Measurements from ENCODE around the gene RPL18. TPM values are rescaled to one million over a fixed set of nuclear protein-coding genes. Genes with fewer than 3 reads are reported as not detected.
A peak's percentile ranks its signal among the peaks of the same experiment; 100 is the strongest.
"Not testable (repeated sequence)": the region's sequence is repeated elsewhere in the genome, so short reads cannot be mapped to it uniquely, and the experiment has no call there.

Gene RPL18
- total and polyA plus RNA-seq, 5 donors, result 606 to 965 (median 705) TPM

DNA sequence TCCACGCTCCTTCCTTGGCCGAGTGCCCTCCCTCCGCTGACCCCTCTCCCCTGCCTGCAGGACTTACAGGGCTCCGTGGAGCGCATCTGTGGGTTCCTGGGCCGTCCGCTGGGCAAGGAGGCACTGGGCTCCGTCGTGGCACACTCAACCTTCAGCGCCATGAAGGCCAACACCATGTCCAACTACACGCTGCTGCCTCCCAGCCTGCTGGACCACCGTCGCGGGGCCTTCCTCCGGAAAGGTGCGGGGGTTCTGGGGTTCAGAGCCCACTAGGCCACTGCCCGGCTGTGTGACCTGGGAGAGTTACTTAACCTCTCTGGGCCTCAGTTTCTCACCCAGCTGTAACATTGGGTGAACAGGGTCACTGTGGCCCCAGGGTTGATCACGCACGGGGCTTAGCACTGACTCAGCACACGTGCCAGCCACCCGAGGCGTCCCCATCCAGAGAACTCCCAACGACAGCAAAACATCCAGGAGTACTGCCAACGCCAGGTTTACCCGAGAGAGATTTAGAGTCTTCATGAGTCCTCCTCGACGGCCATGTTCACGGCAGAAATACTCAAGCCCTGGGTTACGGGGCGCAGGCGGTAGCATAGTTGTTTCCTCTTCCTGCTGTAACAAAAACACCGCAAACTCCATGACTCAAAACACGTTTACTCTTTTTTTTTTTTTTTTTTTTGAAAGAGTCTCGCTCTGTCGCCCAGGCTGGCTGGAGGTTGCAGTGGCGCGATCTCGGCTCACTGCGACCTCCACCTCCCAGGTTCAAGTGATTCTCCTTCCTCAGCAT lies 22.1 kb downstream of the RPL18 start:
- H3K4me3 ChIP-seq (ENCODE audit: low read length), result no peak overlapping the region
- WGBS, result 81% methylated on average over 39 of the region's 39 CpGs
- ATAC-seq, result no peak

DNA sequence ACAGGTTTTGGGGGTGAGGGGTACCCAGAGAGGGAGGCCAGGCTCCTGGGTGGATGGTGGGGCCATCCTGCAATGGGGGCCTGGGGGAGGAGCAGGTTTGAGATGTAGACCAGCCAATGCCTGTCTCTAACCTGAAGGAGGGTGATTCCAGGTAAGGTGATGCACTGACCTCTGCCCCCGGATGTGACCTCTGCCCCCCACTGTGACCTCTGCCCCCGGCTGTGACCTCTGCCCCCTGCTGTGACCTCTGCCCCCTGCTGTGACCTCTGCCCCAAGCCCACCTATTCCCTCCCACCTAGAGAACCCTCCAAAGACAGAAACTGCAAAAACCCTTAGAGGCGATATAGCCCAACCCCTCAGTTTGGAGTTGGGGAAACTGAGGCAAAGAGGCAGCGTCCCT lies 22.7 kb downstream of the RPL18 start:
- Histone ChIP-seq H3K9me3 (ENCODE audit: control insufficient read depth, low read length) (no peaks in the 10 kb centered on the region), H3K4me3 (ENCODE audit: low read length) (no peak overlapping the region), H3K4me1 (ENCODE audit: control insufficient read depth, insufficient read depth, low read length) (no peaks in the 10 kb centered on the region), H3K27ac (ENCODE audit: low read length) (no peak overlapping the region), H3K27me3 (ENCODE audit: control insufficient read depth, insufficient read depth) (no peaks in the 10 kb centered on the region)
- WGBS, result 77% methylated on average over 4 of the region's 4 CpGs
- intact Hi-C loops (cut with DNase I), result no loop called here
- DNase-seq (no peak), ATAC-seq (no peak)

More for the DNA sequence above, 22.1 kb downstream of the RPL18 start:
- no peak overlapping the region for H3K27ac ChIP-seq (ENCODE audit: low read length)
- intact Hi-C loops (cut with DNase I), result no loop called here
- H3K9me3 ChIP-seq (ENCODE audit: control insufficient read depth, low read length), result no peaks in the 10 kb centered on the region
- no peak for DNase-seq
- no peaks in the 10 kb centered on the region for H3K4me1 ChIP-seq (ENCODE audit: control insufficient read depth, insufficient read depth, low read length)
- no peaks in the 10 kb centered on the region for H3K27me3 ChIP-seq (ENCODE audit: control insufficient read depth, insufficient read depth)

DNA sequence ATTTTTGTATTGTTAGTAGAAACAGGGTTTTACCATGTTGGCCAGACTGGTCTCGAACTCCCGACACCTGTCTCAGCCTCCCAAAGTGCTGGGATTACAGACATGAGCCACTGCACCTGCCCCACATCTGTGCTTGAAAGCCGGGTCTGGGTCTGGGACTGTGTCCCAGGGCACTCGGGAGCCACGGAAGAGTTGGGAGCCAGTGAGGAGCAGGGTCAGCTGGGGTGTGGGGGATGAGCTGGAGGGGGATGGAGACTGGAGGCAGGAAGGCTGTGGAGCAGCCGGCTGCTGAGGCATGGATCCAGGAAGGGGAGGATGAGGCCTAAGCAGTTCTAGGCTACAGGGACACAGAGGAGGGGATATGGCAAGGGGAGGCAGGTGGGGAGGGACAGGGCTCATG lies 23.1 kb downstream of the RPL18 start:
- H3K4me3 ChIP-seq (ENCODE audit: low read length), result no peak overlapping the region
- H3K4me1 ChIP-seq (ENCODE audit: control insufficient read depth, insufficient read depth, low read length), result no peaks in the 10 kb centered on the region
- 68% methylated on average over 6 of the region's 6 CpGs for WGBS
- ATAC-seq, result no peak
- no peaks in the 10 kb centered on the region for H3K9me3 ChIP-seq (ENCODE audit: control insufficient read depth, low read length)
- DNase-seq, result no peak
- no peaks in the 10 kb centered on the region for H3K27me3 ChIP-seq (ENCODE audit: control insufficient read depth, insufficient read depth)
- no peak overlapping the region for H3K27ac ChIP-seq (ENCODE audit: low read length)
- intact Hi-C loops (cut with DNase I), result no loop called here

DNA sequence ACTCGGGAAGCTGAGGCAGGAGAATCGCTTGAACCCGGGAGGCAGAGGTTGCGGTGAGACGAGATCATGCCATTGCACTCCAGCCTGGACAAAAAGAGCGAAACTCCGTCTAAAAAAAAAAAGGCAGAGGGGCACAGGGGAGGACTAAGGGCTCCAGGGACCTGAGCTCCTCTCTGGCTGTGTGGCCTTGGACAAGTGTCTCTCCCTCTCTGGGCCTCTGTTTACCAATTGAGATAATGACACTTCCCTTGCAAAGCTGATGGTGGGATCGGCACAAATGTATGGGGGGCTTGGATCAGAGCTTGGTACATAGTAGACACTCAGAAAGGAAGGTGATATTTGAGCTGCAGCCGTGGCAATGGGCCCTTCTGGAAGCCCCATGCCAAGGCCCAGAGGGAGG lies 23.8 kb downstream of the RPL18 start:
- Histone ChIP-seq H3K27me3 (ENCODE audit: control insufficient read depth, insufficient read depth) (no peaks in the 10 kb centered on the region), H3K27ac (ENCODE audit: low read length) (no peak overlapping the region), H3K4me1 (ENCODE audit: control insufficient read depth, insufficient read depth, low read length) (no peaks in the 10 kb centered on the region), H3K9me3 (ENCODE audit: control insufficient read depth, low read length) (no peaks in the 10 kb centered on the region), H3K4me3 (ENCODE audit: low read length) (no peak overlapping the region)
- intact Hi-C loops (cut with DNase I), result no loop called here
- ATAC-seq (no peak), DNase-seq (no peak)
- WGBS, result 86% methylated on average over 9 of the region's 9 CpGs

DNA sequence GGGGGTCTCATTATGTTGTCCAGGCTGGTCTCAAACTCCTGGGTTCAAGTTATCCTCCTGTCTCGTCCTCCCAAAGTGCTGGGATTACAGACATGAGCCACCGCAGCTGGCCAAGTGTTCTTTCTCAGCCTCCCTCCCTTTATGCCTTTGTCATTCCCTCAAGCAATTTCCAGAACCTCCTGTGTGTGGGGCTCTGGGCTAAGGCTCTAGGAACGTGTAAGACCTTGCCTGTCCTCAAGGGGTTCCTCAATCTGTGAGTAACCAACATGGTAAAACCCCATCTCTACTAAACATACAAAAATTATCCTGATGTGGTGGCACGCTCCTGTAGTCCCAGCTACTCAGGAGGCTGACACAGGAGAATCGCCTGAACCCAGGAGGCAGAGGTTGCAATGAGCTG lies 28.0 kb downstream of the RPL18 start:
- no peak for ATAC-seq

DNA sequence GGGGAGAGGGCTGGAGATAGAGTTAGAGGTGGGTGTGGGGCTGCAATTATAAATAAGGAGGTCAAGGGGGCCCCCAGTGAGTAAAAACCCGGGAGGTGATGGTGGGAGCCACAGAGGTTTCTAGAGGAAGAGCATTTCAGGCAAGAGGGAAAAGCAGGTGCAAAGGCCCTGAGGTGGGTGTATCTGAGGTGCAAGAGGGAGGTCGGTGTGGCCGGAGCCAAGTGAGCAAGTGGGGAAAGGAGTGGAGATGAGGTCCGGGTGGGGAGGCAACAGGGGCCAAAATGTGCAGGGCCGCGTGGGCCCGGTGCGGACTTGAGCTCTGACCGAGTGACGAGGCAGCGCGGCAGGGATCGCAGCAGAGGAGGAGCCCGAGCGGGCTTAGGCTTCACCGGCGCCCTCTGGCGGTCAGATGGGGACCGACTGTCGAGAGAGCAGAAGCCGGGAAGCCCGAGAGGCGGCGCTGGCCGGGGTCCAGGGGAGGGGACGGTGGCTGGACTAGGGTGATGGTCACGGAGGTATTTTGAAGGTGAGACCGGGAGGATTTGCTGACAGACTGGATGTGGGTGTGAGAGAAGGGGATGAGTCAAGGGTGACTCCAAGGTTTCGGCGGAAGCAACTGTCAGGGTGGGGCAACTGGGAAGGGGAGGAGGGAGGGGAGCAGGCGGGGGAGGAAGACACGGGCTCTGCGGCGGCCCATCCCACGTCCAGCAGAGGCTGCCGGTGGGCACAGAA lies 30.1 kb downstream of the RPL18 start:
- intact Hi-C loops (cut with DNase I), result loop anchor here in 3 of 4 donors (5.0 to 10.0 kb wide), 4 partner anchors 87 to 274 kb away; no protein-coding TSS in a partner anchor
- WGBS, result 5% methylated on average over 36 of the region's 36 CpGs
- Histone ChIP-seq H3K4me3 (ENCODE audit: low read length) (peak overlapping the region; percentile 23), H3K9me3 (ENCODE audit: control insufficient read depth, low read length) (no peaks in the 10 kb centered on the region), H3K4me1 (ENCODE audit: control insufficient read depth, insufficient read depth, low read length) (no peaks in the 10 kb centered on the region), H3K27me3 (ENCODE audit: control insufficient read depth, insufficient read depth) (no peaks in the 10 kb centered on the region), H3K27ac (ENCODE audit: low read length) (no peak overlapping the region)
- DNase-seq (peak; percentile 94 to 98 (median 98)), ATAC-seq (peak; percentile 88 to 89)

More for the DNA sequence above, 28.0 kb downstream of the RPL18 start:
- no peak for DNase-seq
- Histone ChIP-seq H3K27me3 (ENCODE audit: control insufficient read depth, insufficient read depth) (no peaks in the 10 kb centered on the region), H3K9me3 (ENCODE audit: control insufficient read depth, low read length) (no peaks in the 10 kb centered on the region), H3K27ac (ENCODE audit: low read length) (no peak overlapping the region), H3K4me1 (ENCODE audit: control insufficient read depth, insufficient read depth, low read length) (no peaks in the 10 kb centered on the region), H3K4me3 (ENCODE audit: low read length) (no peak overlapping the region)
- WGBS, result 77% methylated on average over 5 of the region's 5 CpGs
- intact Hi-C loops (cut with DNase I), result no loop called here

DNA sequence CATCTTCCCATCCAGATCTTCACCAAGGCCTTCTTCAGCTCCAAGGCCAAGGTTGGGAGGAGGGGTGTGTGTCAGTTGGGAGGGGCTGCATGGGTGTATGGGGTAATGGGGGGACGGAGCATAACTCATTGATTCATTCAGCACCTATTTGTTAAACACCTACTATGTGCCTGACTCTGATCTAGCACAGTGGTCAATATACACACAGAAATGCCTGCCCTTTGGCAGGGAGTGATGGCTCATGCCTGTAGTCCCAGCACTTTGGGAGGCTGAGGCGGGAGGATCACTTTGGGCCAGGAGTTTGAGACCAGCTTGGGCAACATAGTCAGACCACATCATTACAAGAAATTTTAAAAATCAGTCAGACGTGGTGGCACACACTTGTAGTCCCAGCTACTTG lies 31.6 kb downstream of the RPL18 start:
- Histone ChIP-seq H3K4me1 (ENCODE audit: control insufficient read depth, insufficient read depth, low read length) (no peaks in the 10 kb centered on the region), H3K9me3 (ENCODE audit: control insufficient read depth, low read length) (no peaks in the 10 kb centered on the region), H3K27me3 (ENCODE audit: control insufficient read depth, insufficient read depth) (no peaks in the 10 kb centered on the region), H3K4me3 (ENCODE audit: low read length) (no peak overlapping the region), H3K27ac (ENCODE audit: low read length) (no peak overlapping the region)
- intact Hi-C loops (cut with DNase I), result loop anchor here in 3 of 4 donors (5.0 to 10.0 kb wide), 4 partner anchors 85 to 273 kb away; no protein-coding TSS in a partner anchor
- no peak for ATAC-seq
- 94% methylated on average over 3 of the region's 3 CpGs for WGBS
- no peak for DNase-seq

DNA sequence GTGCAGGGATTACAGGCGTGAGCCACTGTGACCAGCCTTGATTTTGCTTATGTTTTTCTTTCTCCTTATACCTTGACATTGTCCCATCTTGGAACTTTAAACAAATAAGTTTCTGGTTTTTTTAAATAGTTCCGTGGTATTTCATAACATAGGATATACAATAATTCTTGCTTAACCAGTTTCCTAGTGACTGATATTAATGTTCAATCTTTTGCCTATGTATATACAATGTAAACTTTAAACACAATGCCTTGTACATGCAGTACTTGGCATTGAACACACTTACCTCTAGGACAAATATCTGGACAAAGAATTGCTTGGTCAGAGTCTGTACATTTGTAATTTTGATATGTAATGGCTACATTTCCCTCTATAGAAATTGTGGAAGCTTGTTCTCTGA lies 36.8 kb downstream of the RPL18 start:
- 82% methylated on average over 2 of the region's 2 CpGs for WGBS
- ATAC-seq (no peak), DNase-seq (no peak)
- Histone ChIP-seq H3K4me1 (ENCODE audit: control insufficient read depth, insufficient read depth, low read length) (no peaks in the 10 kb centered on the region), H3K27ac (ENCODE audit: low read length) (no peak overlapping the region), H3K4me3 (ENCODE audit: low read length) (no peak overlapping the region), H3K27me3 (ENCODE audit: control insufficient read depth, insufficient read depth) (no peaks in the 10 kb centered on the region), H3K9me3 (ENCODE audit: control insufficient read depth, low read length) (no peaks in the 10 kb centered on the region)
- intact Hi-C loops (cut with DNase I), result loop anchor here in 3 of 4 donors (5.0 to 10.0 kb wide), 3 partner anchors 75 to 267 kb away; no protein-coding TSS in a partner anchor

DNA sequence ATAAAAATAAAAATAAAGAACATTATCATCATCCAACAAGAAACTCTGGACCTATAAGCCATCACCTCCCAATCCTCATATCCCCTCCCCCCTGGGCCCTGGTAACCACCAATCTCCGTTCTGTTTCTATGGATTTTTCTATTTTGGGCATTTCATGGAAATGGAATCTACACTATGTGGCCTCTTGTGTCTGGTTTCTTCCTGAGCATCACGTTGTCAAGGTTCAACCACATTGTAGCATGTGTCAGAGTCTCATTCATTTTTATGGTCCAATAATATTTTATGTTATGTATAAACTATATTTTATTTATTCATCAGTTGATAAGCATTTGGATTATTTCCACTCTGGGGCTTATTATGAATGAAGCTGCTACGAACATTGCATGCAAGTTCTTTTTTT lies 40.1 kb downstream of the RPL18 start:
- Histone ChIP-seq H3K4me1 (ENCODE audit: control insufficient read depth, insufficient read depth, low read length) (no peaks in the 10 kb centered on the region), H3K9me3 (ENCODE audit: control insufficient read depth, low read length) (no peaks in the 10 kb centered on the region), H3K27ac (ENCODE audit: low read length) (no peak overlapping the region), H3K27me3 (ENCODE audit: control insufficient read depth, insufficient read depth) (no peaks in the 10 kb centered on the region), H3K4me3 (ENCODE audit: low read length) (no peak overlapping the region)
- intact Hi-C loops (cut with DNase I), result no loop called here
- ATAC-seq (no peak), DNase-seq (no peak)
- WGBS, result 33% methylated on average over 3 of the region's 3 CpGs

DNA sequence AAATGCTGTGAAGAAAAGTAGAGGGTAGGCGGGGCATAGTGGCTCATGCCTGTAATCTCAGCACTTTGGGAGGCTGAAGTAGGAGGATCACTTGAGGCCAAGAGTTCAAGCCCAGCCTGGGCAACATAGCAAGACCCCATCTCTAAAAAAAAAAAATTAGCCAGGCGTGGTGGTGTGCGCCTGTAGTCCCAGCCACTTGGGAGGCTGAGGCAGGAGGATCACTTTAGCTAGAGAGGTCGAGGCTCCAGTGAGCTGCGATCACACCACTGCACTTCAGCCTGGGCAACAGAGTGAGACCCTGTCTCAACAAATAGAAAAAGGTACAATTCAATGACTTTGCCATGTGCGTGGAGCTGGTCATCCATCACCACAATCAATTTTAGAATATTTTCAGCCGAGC lies 41.1 kb downstream of the RPL18 start:
- H3K27ac ChIP-seq (ENCODE audit: low read length); ATAC-seq; H3K27me3 ChIP-seq (ENCODE audit: control insufficient read depth, insufficient read depth); DNase-seq; H3K4me3 ChIP-seq (ENCODE audit: low read length); H3K4me1 ChIP-seq (ENCODE audit: control insufficient read depth, insufficient read depth, low read length); intact Hi-C loops (cut with DNase I); H3K9me3 ChIP-seq (ENCODE audit: control insufficient read depth, low read length): not testable (repeated sequence)
- 94% methylated on average over 7 of the region's 7 CpGs for WGBS

DNA sequence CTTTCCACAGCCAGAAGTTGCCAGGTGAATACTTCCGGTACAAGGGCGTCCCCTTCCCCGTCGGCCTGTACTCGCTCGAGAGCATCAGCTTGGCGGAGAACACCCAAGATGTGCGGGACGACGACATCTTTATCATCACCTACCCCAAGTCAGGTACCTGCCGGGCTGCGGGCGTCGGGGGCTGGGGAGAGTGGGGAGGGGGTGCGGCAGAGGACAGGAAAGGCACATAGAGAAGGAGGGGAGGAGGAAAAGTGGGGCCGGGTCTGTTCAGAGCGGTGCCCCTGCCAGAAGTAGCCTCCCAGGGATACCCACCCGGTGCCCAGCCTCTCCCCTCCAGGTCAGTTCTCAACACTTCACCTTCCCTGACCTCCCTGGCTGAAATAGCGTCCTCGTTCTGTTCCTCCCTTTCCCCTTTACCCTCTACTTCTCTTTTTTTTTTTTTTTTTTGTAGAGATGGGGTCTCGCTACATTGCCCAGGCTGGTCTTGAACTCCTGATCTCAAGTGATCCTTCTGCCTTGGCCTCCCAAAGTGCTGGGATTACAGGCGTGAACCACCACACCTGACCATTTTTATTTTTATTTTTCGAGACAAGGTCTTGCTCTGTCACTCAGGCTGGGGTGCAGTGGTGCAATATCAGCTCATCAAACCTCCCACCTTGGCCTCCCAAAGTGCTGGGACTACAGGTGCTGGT lies 42.9 kb downstream of the RPL18 start:
- ATAC-seq (no peak), DNase-seq (no peak)
- Histone ChIP-seq H3K27me3 (ENCODE audit: control insufficient read depth, insufficient read depth) (no peaks in the 10 kb centered on the region), H3K9me3 (ENCODE audit: control insufficient read depth, low read length) (no peaks in the 10 kb centered on the region), H3K27ac (ENCODE audit: low read length) (no peak overlapping the region), H3K4me1 (ENCODE audit: control insufficient read depth, insufficient read depth, low read length) (no peaks in the 10 kb centered on the region), H3K4me3 (ENCODE audit: low read length) (no peak overlapping the region)
- WGBS, result 76% methylated on average over 23 of the region's 23 CpGs
- intact Hi-C loops (cut with DNase I), result no loop called here

All from right cardiac atrium (tissue), 5 donors.